Smooth muscle cell (in vitro differentiated cells): Measurements from ENCODE around the gene MSH2. TPM values are rescaled to one million over a fixed set of nuclear protein-coding genes. Genes with fewer than 3 reads are reported as not detected.
"Not testable (repeated sequence)": the region's sequence is repeated elsewhere in the genome, so short reads cannot be mapped to it uniquely, and the experiment has no call there.

Experiments used
- DNase-seq: peaks from one replicate; lab custom pipeline; 2025; ENCODE audit not compliant: unreplicated experiment; lab: John Stamatoyannopoulos, UW
- H2AFZ ChIP-seq: fragments of 200-600 bp; sonication (generic); 2 replicates; pipeline ENCODE4 v1.6.0; 2016; ENCODE audit warnings: antibody characterized with exemption, low read depth, mild to moderate bottlenecking
- H3F3A ChIP-seq: fragments of 200-600 bp; sonication (generic); 2 replicates; pipeline ENCODE4 v1.6.0; 2017; ENCODE audit warnings: antibody characterized with exemption, low read depth
- H3K27ac ChIP-seq: fragments of 200-600 bp; sonication (generic); 2 replicates; pipeline ENCODE4 v1.5.1; 2016; ENCODE audit warnings: low read depth, mild to moderate bottlenecking
- H3K27me3 ChIP-seq: fragments of 200-600 bp; sonication (generic); 2 replicates; pipeline ENCODE4 v1.6.1; 2016; ENCODE audit warnings: low read depth, mild to moderate bottlenecking
- H3K36me3 ChIP-seq: fragments of 200-600 bp; sonication (generic); 2 replicates; pipeline ENCODE4 v1.5.1; 2016; ENCODE audit warnings: low read depth
- H3K4me1 ChIP-seq: fragments of 200-600 bp; sonication (generic); 2 replicates; pipeline ENCODE4 v1.5.1; 2016; ENCODE audit warnings: low read depth
- H3K4me2 ChIP-seq: fragments of 200-600 bp; sonication (generic); 2 replicates; pipeline ENCODE4 v1.6.0; 2016; ENCODE audit warnings: mild to moderate bottlenecking
- H3K4me3 ChIP-seq: fragments of 200-600 bp; sonication (generic); 2 replicates; pipeline ENCODE4 v1.5.1; 2016; ENCODE audit warnings: mild to moderate bottlenecking
- H3K79me2 ChIP-seq: fragments of 200-600 bp; sonication (generic); 2 replicates; pipeline ENCODE4 v1.6.0; 2016; ENCODE audit warnings: low read depth, mild to moderate bottlenecking
- H3K9ac ChIP-seq: fragments of 200-600 bp; sonication (generic); 2 replicates; pipeline ENCODE4 v1.6.0; 2016; ENCODE audit warnings: low read depth
- H3K9me3 ChIP-seq: fragments of 200-600 bp; sonication (generic); replicated peaks from 2 replicates; pipeline ENCODE4 v1.5.1; 2016; ENCODE audit warnings: low read depth
- H4K20me1 ChIP-seq: fragments of 200-600 bp; sonication (generic); 2 replicates; pipeline ENCODE4 v1.6.0; 2016; ENCODE audit warnings: low read depth
- CTCF ChIP-seq: fragments of 200-600 bp; sonication (generic); IDR thresholded peaks from 2 replicates; pipeline ENCODE4 v1.5.1; 2017; ENCODE audit warnings: borderline replicate concordance, mild to moderate bottlenecking, antibody characterized with exemption; ENCODE audit not compliant: insufficient read depth, poor library complexity, severe bottlenecking
- WGBS: methylation state at CpG from one replicate; pipeline ENCODE4 v1.1.7; 2016; ENCODE audit warnings: low lambda C conversion rate; 5-methylcytosine and 5-hydroxymethylcytosine counted together
- polyA plus RNA-seq: library from polyadenylated mRNA; unstranded; fragments of >200 nt; fragmentation: Nextera tagmentation; extraction: Ambion mirVana; gene quantifications from 2 replicates; pipeline ENCODE4 v1.2.1, GENCODE V29; 2016
- total RNA-seq: library from RNA; depleted of rRNA; stranded (reverse); fragments of >200 nt; gene quantifications from 2 replicates; pipeline ENCODE4 v1.2.3, GENCODE V29; 2014

The MSH2 gene
- total and polyA plus RNA-seq, 2 experiments from 2014 or later = 21.3 to 35.6 TPM

- Histone ChIP-seq H2AFZ (no peak overlapping the region), H3K4me1 (no peaks in the 10 kb centered on the region), H4K20me1 (no peaks in the 10 kb centered on the region), H3K27me3 (no peaks in the 10 kb centered on the region), H3K4me2 (no peak overlapping the region), H3K27ac (no peak overlapping the region), H3K9me3 (no peaks in the 10 kb centered on the region), H3F3A (no peaks in the 10 kb centered on the region), H3K9ac (no peak overlapping the region), H3K36me3 (peaks cover 5% of the 10 kb centered on the region), H3K4me3 (no peak overlapping the region), H3K79me2 (no peaks in the 10 kb centered on the region)
- TF ChIP-seq CTCF = no peak
- 78% methylated on average over 4 of the region's 4 CpGs for WGBS
- DNase-seq = no peak
Measured at GRCh38 chr2:47422016-47422415, 19.1 kb downstream of the MSH2 start.

GRCh38 chr2:47422560-47422959 is 19.6 kb downstream of the MSH2 start:
- H3K9me3 ChIP-seq = no peaks in the 10 kb centered on the region
- no peaks in the 10 kb centered on the region for H3F3A ChIP-seq
- no peak for TF ChIP-seq CTCF
- H3K27me3 ChIP-seq = no peaks in the 10 kb centered on the region
- H3K4me3 ChIP-seq = no peak overlapping the region
- H3K36me3 ChIP-seq = no peaks in the 10 kb centered on the region
- 80% methylated on average over 2 of the region's 2 CpGs for WGBS
- no peak overlapping the region for H3K27ac ChIP-seq
- no peak overlapping the region for H2AFZ ChIP-seq
- no peak for DNase-seq
- no peak overlapping the region for H3K9ac ChIP-seq
- no peaks in the 10 kb centered on the region for H3K4me1 ChIP-seq
- H3K79me2 ChIP-seq = no peaks in the 10 kb centered on the region
- H4K20me1 ChIP-seq = no peaks in the 10 kb centered on the region
- H3K4me2 ChIP-seq = no peak overlapping the region

DNA sequence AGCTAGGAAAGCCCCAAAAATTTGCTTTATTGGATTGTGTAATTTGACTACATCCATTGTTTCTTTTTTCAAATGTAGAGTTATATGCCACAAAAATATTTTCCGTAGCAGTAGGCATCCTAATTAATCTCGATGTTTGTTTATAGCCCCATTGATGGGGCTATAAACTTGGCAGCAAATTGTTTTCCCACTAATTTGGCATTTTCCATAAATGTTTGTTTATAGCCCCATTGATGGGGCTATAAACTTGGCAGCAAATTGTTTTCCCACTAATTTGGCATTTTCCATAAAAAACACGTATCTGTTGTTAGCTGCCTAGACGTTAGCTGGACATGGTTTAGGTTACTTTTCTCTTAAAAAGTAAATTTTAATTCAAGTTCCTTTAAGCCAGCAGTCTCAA is 23.8 kb downstream of the MSH2 start:
- no peak overlapping the region for H3K27ac ChIP-seq
- no peak overlapping the region for H3K4me3 ChIP-seq
- no peak overlapping the region for H3K9ac ChIP-seq
- TF ChIP-seq CTCF = no peak
- no peak for DNase-seq
- no peak overlapping the region for H2AFZ ChIP-seq
- H3K4me1 ChIP-seq = no peaks in the 10 kb centered on the region
- H3K79me2 ChIP-seq = no peaks in the 10 kb centered on the region
- H3K9me3 ChIP-seq = no peaks in the 10 kb centered on the region
- H3K4me2 ChIP-seq = no peak overlapping the region
- no peaks in the 10 kb centered on the region for H3K27me3 ChIP-seq
- H3F3A ChIP-seq = no peaks in the 10 kb centered on the region
- 98% methylated on average over 4 of the region's 4 CpGs for WGBS
- H3K36me3 ChIP-seq = no peaks in the 10 kb centered on the region
- H4K20me1 ChIP-seq = no peaks in the 10 kb centered on the region

- H2AFZ ChIP-seq = no peak overlapping the region
- no peaks in the 10 kb centered on the region for H3K9me3 ChIP-seq
- WGBS = 88% methylated on average over 6 of the region's 6 CpGs
- no peaks in the 10 kb centered on the region for H3K27me3 ChIP-seq
- no peak overlapping the region for H3K27ac ChIP-seq
- H3K4me3 ChIP-seq = no peak overlapping the region
- H3K36me3 ChIP-seq = no peaks in the 10 kb centered on the region
- no peaks in the 10 kb centered on the region for H4K20me1 ChIP-seq
- H3K4me1 ChIP-seq = no peaks in the 10 kb centered on the region
- no peak for TF ChIP-seq CTCF
- H3K79me2 ChIP-seq = no peaks in the 10 kb centered on the region
- H3K4me2 ChIP-seq = no peak overlapping the region
- no peak overlapping the region for H3K9ac ChIP-seq
- DNase-seq = no peak
- no peaks in the 10 kb centered on the region for H3F3A ChIP-seq
Measured at GRCh38 chr2:47429795-47430194, 26.8 kb downstream of the MSH2 start.

DNA sequence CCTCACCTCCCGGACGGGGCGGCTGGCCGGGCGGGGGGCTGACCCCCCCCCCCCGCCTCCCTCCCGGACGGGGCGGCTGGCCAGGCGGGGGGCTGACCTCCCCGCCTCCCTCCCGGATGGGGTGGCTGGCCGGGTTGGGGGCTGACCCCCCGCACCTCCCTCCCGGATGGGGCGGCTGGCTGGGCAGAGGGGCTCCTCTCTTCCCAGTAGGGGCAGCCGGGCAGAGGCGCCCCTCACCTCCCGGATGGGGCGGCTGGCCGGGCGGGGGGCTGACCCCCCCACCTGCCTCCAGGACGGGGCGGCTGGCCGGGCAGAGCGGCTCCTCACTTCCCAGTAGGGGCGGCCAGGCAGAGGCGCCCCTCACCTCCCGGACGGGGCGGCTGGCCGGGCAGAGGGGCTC is 30.1 kb downstream of the MSH2 start:
- not testable (repeated sequence) for H3K36me3 ChIP-seq, H3F3A ChIP-seq, H3K4me3 ChIP-seq, H3K27me3 ChIP-seq, H2AFZ ChIP-seq, H3K79me2 ChIP-seq, H3K9ac ChIP-seq, H3K4me1 ChIP-seq, DNase-seq, H3K27ac ChIP-seq, H4K20me1 ChIP-seq, H3K4me2 ChIP-seq, H3K9me3 ChIP-seq
- no CpG with 5 or more reads among the region's 32 CpGs for WGBS

DNA sequence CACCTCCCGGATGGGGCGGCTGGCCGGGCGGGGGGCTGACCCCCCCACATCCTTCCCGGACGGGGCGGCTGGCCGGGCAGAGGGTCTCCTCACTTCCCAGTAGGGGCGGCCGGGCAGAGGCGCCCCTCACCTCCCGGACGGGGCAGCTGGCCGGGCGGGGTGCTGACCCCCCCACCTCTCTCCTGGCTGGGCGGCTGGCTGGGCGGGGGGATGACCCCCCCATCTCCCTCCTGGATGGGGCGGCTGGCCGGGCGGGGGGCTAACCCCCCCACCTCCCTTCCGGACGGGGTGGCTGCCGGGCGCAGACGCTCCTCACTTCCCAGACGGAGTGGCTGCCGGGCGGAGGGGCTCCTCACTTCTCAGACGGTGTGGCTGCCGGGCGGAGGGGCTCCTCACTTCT is 30.5 kb downstream of the MSH2 start:
- H4K20me1 ChIP-seq, H3K79me2 ChIP-seq, H2AFZ ChIP-seq, H3K36me3 ChIP-seq, H3K4me3 ChIP-seq, H3K27me3 ChIP-seq, H3K9me3 ChIP-seq, H3F3A ChIP-seq, DNase-seq, H3K4me2 ChIP-seq, H3K9ac ChIP-seq, H3K4me1 ChIP-seq, H3K27ac ChIP-seq: not testable (repeated sequence)
- 100% methylated on average over 11 of the region's 31 CpGs for WGBS
